ENCODE results near the gene RRAGA.

- TF ChIP-seq CTCF (IDR thresholded peaks at IDR 0.05) (no peak), POLR2A (IDR thresholded peaks at IDR 0.05) (no peak)
Measured at GRCh38 chr9:19023078-19023477, 26.1 kb upstream of the RRAGA start.

Measured in heart left ventricle (tissue), 13 donors.